NCI-H446 (cell line): ENCODE data around the gene CYP27C1.

Experiments
- DNase-seq, 2 experiments: peaks; one replicate each; lab custom pipeline; 2025; lab: John Stamatoyannopoulos, UW

CYP27C1 gene

DNA sequence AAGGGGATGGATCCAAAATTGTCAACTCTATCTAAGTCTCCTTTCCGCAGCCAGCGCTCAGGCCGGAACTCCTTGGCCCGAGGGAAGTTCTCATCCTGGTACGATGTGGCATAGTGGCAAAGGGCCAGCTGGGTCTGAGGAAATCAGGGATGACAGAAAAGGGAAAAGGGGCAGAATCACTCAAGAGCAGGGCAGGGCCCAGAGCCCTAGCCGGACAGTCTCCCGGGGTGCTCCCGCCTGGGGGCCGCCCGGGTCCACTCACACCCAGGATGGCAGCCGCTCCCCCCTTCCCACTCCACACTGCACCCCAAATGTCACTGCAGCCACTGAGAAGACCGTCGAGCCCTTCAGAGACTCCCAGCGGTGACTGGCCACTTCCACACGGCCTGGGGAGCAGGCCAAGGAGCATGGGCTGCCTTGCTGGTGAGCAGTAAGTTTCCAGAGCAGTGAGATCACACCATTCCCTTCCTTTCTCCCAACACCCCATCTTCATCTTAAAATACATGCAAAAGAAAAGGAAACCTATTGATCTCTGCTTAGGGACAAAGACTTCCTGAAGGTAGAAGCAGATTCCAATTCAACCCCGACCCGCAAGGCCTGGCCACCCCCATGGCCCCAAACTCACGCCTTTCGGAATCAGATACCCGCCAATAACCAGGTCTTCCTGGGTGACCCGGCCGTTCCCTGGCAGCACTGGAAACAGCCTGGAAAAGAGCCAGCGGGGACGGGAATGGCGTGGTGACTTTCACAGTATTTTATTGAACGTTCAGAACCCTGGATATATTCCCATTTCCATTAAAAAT lies 26.7 kb downstream of the CYP27C1 start:
- DNase-seq = no peak

- no peak for DNase-seq
Measured at GRCh38 chr2:127191331-127192219, 28.5 kb downstream of the CYP27C1 start.

GRCh38 chr2:127188797-127189196 lies 31.3 kb downstream of the CYP27C1 start:
- DNase-seq = no peak

DNA sequence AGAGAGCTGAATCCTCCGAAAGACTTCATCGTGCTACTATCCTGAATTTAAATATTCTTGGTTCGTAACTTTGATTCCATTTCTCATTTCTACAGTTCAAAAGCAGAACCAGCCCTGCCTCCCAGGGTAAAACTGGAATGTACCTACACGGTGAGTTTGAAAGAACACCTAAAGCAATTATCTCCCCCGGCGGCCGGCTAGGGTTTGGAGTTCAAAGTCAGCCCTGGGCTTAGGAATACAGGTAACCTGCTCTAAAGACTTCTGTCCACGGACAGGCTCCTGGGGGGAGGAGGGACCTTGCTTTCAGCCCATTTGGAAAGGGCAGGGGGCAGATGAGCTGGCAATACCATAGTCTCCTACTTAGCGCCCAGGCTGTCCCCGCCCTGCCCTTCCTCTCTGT lies 32.3 kb downstream of the CYP27C1 start:
- no peak for DNase-seq

DNA sequence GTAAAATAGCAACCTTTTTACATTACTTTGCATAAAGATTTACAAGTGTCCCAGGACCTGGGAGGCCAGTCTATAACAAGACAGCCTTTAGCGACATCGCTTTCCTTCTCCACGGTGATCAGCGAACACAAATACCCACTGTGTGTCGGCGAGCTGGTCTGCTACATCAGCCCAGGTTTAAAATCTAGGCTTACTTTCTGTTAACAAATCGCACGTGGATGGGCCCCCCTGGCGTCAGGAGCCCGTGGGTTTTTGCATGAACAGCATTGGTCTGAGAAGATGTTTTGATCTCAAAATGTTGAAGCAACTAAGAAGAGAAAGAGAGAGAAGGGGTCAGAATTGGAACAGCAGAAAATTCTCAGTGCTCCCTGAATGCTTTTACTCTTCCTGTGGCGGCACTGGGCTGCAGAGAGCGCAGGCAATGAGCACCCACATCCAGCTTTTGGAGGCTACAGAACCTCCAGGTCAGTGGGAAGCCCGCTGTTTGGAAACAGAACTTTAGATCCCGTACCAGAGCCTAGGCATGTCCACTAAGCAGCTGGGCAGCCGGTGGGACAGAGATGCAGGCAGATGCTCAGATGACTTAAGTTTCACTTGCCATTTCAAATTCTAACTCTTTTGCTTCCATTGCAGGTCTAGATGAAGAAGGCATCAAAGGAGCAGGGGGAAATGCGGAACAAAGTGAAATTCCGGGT lies 32.9 kb downstream of the CYP27C1 start:
- no peak for DNase-seq

GRCh38 chr2:127185705-127186104 lies 34.4 kb downstream of the CYP27C1 start:
- no peak for DNase-seq

GRCh38 chr2:127185093-127185492 lies 35.0 kb downstream of the CYP27C1 start:
- no peak for DNase-seq

DNA sequence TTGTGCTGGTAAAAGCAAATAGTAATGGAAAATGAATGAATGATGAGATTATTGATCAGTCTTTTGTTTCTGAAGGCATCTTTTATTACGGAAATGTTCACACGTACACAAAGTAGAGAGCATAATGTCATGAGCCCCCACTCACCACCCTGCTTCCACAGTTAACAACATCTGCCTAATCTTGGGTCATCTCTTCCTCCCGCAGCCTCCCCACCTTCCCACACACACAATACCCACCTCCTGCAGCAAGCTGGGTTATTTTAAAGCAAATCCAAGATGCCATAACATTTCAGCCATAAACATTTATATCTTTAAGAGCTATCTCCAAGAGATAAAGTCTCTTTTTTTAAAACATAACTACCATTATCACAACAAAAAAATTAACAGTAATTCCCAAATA lies 36.3 kb downstream of the CYP27C1 start:
- DNase-seq = no peak

- DNase-seq = no peak
Measured at GRCh38 chr2:127182626-127183458, 37.3 kb downstream of the CYP27C1 start.

DNA sequence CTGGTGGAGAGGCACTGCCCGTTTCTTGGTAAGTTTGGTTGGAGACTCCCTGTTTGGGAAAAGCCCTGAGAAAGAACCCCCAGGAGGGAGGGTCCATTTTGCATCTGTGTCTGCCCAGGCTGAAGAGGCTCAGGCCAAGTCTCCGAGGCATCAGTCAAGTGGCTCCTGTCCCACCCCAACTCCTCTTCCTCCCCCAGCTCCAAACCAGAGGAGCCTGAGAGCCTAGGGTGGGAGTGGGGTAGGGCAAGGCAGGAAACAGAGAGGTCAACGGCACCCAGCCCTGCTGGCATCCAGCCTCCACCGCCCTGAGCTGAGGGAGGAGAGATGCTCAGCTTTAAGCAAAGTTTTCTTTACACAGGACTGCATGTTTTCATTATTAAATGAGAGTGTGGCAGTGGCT lies 38.2 kb downstream of the CYP27C1 start:
- no peak for DNase-seq

GRCh38 chr2:127179766-127180165 lies 40.3 kb downstream of the CYP27C1 start:
- no peak for DNase-seq

- no peak for DNase-seq
Measured at GRCh38 chr2:127177617-127178263, 42.4 kb downstream of the CYP27C1 start.

DNA sequence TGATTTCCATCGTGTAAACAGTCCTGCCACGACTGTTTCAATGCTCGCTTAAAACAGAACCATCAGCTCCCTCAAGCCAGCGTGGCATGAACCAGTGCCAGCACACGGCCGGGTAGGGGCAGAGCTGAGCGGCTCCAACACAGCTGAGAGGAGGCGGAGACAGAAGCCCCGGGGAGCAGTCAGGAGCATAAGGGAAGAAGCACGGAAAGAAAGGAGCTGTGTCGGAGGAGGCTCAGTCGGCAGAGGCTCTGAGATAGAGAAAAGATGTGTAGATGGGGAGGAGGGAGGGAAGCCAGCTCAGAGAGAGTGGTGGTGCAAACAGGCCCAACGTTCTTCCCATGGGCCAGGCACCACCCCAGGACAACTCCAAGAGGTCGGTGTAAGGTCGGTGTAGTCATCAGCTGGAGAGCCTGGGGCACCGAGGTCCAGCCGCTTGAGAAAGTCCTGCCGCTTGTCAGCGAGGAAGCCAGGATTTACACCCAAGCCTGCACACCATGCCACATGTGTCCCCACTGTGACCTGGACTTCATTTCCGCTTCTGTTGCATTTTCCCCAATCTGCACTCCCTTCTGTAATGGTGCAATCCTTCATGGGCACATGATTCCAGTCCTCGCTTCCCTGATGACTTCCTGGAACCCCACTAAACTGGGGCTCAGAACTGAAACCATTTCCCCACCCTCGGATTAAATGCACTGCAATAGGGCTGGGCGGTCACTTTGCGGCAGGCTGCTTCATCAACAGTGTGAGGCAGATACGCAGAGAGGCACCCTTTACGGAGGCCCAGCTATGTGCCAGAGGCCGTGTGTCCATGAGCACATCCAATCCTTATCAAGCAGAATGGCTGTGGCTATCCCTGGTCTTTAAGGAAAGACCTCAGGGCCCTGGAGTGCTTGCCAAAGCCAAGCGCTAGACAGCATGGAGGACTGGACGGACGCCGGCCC lies 43.5 kb downstream of the CYP27C1 start:
- DNase-seq = no peak

GRCh38 chr2:127175751-127176354 lies 44.2 kb downstream of the CYP27C1 start:
- DNase-seq = no peak

DNA sequence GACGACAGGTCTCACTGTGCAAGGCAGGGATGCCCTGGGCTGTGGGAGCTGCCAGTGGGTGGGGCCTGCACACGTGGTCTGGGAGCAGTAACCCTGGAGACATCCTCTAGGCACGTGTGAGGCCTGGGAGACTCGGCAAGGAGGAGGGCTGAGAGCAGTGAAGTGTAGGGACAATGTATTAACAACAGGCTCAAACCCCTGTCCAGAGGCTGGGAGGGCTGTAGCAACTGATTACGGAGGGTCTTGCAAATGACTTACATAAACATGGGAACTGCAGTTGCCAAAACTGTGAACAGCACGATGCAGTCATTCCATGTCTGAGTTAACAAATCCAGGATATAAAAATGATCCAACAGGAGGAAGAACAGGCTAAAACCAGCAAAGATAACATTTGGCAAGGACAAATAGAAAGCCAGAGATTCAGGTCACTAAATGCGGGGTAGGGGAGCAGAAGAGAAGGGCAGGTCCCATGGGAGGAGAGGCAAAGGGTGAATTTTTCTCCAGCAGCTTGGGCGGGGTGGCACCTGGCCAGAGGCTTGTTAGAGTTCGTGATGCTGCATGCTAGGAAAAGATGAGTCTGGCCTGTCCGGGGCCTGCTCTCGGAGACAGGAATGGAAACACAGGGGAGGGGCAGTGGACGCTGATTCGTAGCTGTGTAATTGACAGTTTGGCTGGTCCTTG lies 44.9 kb downstream of the CYP27C1 start:
- no peak for DNase-seq

- no peak for DNase-seq
Measured at GRCh38 chr2:127174640-127175039, 45.5 kb downstream of the CYP27C1 start.

DNA sequence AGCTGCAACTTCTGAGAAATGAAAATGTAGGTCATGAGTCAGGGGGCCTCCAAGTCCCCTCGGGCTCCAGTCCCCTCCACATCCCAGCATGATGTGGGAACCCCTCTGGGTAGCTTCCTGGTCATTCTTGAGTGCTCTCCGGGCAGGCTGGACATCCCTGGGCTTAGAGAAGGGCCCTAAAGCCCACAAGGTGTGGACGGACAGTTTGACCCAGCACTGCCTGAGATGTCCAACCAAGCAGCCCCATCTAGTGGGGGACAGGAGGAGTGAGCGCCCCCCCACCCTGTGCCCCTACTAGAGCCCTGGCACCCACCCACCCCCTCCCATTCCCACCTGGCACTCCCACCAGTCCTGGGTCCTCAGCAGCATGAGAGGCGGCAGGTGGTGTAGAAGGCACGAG lies 46.0 kb downstream of the CYP27C1 start:
- DNase-seq = no peak

- DNase-seq = no peak
Measured at GRCh38 chr2:127173057-127173456, 47.0 kb downstream of the CYP27C1 start.

GRCh38 chr2:127172306-127172705 lies 47.8 kb downstream of the CYP27C1 start:
- no peak for DNase-seq
